Uterus (tissue), 2 donors: Measurements from ENCODE around the gene SMARCAL1.

Source experiments
- POLR2A ChIP-seq, 2 donors: fragments of 450-650 bp; IDR thresholded peaks; one replicate each; pipeline ENCODE4 v1.6.1; 2016; ENCODE audit warnings: antibody characterized with exemption in 2 of 2, mild to moderate bottlenecking in 1 of 2, moderate library complexity in 1 of 2
- TF ChIP-seq, protein P1 (sequence below), 4 experiments: fragments of 200-600 bp in 2 of 4; fragments of 450-650 bp in 2 of 4; sonication (generic) in 2 of 4; IDR thresholded peaks; one replicate each; pipeline ENCODE4 v1.5.1; 2016 to 2019; ENCODE audit warnings: antibody characterized with exemption in 4 of 4, mild to moderate bottlenecking in 2 of 4, moderate library complexity in 1 of 4

DNA sequence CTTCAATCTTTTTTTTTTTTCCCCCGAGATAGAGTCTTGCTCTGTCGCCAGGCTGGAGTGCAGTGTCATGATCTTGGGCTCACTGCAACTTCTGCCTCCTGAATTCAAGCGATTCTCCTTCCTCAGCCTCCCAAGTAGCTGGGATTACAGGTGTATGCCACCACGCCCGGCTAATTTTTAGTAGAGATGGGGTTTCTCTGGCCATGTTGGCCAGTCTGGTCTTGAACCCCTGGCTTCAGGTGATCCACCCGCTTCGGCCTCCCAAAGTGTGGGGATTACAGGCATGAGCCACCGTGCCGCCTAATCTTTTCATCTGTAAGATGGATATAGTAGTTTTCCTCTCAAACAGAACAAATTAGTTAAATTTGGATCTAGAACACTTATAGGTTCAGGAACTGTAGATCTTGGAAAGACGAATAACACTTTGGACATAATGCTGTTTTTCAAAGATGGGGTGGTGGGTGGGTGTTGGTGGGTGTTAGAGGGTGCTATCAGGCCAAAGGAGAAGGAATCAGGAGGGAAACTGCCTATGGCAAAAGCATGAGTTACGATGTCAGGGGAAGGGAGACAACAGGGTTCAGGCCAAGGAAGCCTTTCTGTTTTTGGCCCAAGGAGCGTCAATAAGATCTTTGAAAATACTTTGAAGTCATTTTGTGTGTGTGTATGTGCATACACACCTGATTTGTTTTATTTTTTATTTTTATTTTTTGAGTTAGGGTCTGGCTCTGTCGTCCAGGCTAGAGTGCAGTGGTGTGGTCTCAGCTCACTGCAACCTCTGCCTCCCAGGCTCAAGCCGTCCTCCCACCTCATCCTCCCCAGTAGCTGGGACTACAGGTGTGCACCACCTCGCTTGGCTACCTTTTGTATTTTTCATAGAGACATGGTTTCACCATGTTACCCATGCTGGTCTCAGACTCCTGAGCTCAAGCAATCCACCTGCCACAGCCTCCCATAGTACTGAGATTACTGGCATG, 93.1 kb downstream of the SMARCAL1 start:
- TF ChIP-seq, protein P1, sequence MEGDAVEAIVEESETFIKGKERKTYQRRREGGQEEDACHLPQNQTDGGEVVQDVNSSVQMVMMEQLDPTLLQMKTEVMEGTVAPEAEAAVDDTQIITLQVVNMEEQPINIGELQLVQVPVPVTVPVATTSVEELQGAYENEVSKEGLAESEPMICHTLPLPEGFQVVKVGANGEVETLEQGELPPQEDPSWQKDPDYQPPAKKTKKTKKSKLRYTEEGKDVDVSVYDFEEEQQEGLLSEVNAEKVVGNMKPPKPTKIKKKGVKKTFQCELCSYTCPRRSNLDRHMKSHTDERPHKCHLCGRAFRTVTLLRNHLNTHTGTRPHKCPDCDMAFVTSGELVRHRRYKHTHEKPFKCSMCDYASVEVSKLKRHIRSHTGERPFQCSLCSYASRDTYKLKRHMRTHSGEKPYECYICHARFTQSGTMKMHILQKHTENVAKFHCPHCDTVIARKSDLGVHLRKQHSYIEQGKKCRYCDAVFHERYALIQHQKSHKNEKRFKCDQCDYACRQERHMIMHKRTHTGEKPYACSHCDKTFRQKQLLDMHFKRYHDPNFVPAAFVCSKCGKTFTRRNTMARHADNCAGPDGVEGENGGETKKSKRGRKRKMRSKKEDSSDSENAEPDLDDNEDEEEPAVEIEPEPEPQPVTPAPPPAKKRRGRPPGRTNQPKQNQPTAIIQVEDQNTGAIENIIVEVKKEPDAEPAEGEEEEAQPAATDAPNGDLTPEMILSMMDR (IDR thresholded peaks at IDR 0.05) = no peak
- no peak for TF ChIP-seq POLR2A (IDR thresholded peaks at IDR 0.05)
